GM23248 (cell line): ENCODE results near the gene PEMT. TPM values are rescaled to one million over a fixed set of nuclear protein-coding genes. Genes with fewer than 3 reads are reported as not detected.

Experiments used
- DNase-seq: peaks from one replicate; pipeline ENCODE4 v3.0.0-alpha.2; 2015
- H2AFZ ChIP-seq: fragments of 200-600 bp; sonication (generic); 2 replicates; pipeline ENCODE4 v1.6.1; 2016; ENCODE audit warnings: antibody characterized with exemption
- H3F3A ChIP-seq: fragments of 200-600 bp; sonication (generic); 2 replicates; pipeline ENCODE4 v1.6.1; 2016; ENCODE audit warnings: mild to moderate bottlenecking, antibody characterized with exemption, mixed run types; ENCODE audit not compliant: insufficient read depth
- H3K27ac ChIP-seq: fragments of 200-600 bp; sonication (generic); 2 replicates; pipeline ENCODE4 v1.5.1; 2016; ENCODE audit warnings: mild to moderate bottlenecking
- H3K27me3 ChIP-seq: fragments of 200-600 bp; sonication (generic); replicated peaks from 2 replicates; pipeline ENCODE4 v1.6.1; 2016; ENCODE audit warnings: mild to moderate bottlenecking; ENCODE audit not compliant: insufficient read depth
- H3K36me3 ChIP-seq: fragments of 200-600 bp; sonication (generic); 2 replicates; pipeline ENCODE4 v1.6.1; 2016; ENCODE audit warnings: low read depth, mild to moderate bottlenecking
- H3K4me1 ChIP-seq: fragments of 200-600 bp; sonication (generic); 2 replicates; pipeline ENCODE4 v1.6.1; 2016; ENCODE audit warnings: mild to moderate bottlenecking; ENCODE audit not compliant: insufficient read depth
- H3K4me2 ChIP-seq: fragments of 200-600 bp; sonication (generic); one replicate; pipeline ENCODE4 v1.6.1; 2016; ENCODE audit warnings: mild to moderate bottlenecking; ENCODE audit not compliant: unreplicated experiment
- H3K4me3 ChIP-seq: fragments of 200-600 bp; sonication (generic); 2 replicates; pipeline ENCODE4 v1.5.1; 2016; ENCODE audit warnings: mild to moderate bottlenecking
- H3K79me2 ChIP-seq: fragments of 200-600 bp; sonication (generic); 2 replicates; pipeline ENCODE4 v1.6.1; 2016; ENCODE audit warnings: mild to moderate bottlenecking; ENCODE audit not compliant: insufficient read depth
- H3K9ac ChIP-seq: fragments of 200-600 bp; sonication (generic); 2 replicates; pipeline ENCODE4 v1.6.1; 2016; ENCODE audit warnings: mild to moderate bottlenecking
- H3K9me2 ChIP-seq: fragments of 200-600 bp; sonication (generic); 2 replicates; pipeline ENCODE4 v1.6.1; 2016; ENCODE audit warnings: mixed run types, mild to moderate bottlenecking, moderate library complexity; ENCODE audit not compliant: insufficient read depth
- H3K9me3 ChIP-seq: fragments of 200-600 bp; sonication (generic); one replicate; pipeline ENCODE4 v1.6.1; 2017; ENCODE audit warnings: low read depth
- H4K20me1 ChIP-seq: fragments of 200-600 bp; sonication (generic); 2 replicates; pipeline ENCODE4 v1.6.0; 2016; ENCODE audit not compliant: insufficient read depth
- EZH2 ChIP-seq: fragments of 200-600 bp; sonication (generic); IDR thresholded peaks from 2 replicates; pipeline ENCODE4 v1.6.1; 2018; ENCODE audit warnings: antibody characterized with exemption, mild to moderate bottlenecking; ENCODE audit not compliant: insufficient read depth, poor library complexity, severe bottlenecking
- EZH2phosphoT487 ChIP-seq: fragments of 200-600 bp; sonication (generic); IDR thresholded peaks from 2 replicates; pipeline ENCODE4 v1.6.1; 2018; ENCODE audit warnings: antibody characterized with exemption, moderate library complexity, mild to moderate bottlenecking, low read depth; ENCODE audit not compliant: insufficient read depth
- WGBS, 2 experiments: methylation state at CpG; one replicate each; pipeline ENCODE4 v1.1.6; 2015 to 2017; ENCODE audit warnings: low lambda C conversion rate in 2 of 2, low coverage in 1 of 2; ENCODE audit errors: missing lambda C conversion rate in 2 of 2; 5-methylcytosine and 5-hydroxymethylcytosine counted together
- in situ Hi-C: fragments of 300-500 bp; cut with MboI; formaldehyde crosslinking; loops from 2 replicates; pipeline ENCODE4 v1.15.0; 2020
- polyA plus RNA-seq: library from polyadenylated mRNA; unstranded; fragments of >200 nt; fragmentation: Nextera tagmentation; extraction: Ambion mirVana; gene quantifications from 2 replicates; pipeline ENCODE4 v1.2.1, GENCODE V29; 2016
- total RNA-seq: library from RNA; depleted of rRNA; stranded (reverse); fragments of >200 nt; shearing (Covaris generic); gene quantifications from 2 replicates; pipeline ENCODE4 v1.2.3, GENCODE V29; 2014

Gene PEMT
- total and polyA plus RNA-seq, 2 experiments from 2014 or later = 62.0 to 68.7 TPM

DNA sequence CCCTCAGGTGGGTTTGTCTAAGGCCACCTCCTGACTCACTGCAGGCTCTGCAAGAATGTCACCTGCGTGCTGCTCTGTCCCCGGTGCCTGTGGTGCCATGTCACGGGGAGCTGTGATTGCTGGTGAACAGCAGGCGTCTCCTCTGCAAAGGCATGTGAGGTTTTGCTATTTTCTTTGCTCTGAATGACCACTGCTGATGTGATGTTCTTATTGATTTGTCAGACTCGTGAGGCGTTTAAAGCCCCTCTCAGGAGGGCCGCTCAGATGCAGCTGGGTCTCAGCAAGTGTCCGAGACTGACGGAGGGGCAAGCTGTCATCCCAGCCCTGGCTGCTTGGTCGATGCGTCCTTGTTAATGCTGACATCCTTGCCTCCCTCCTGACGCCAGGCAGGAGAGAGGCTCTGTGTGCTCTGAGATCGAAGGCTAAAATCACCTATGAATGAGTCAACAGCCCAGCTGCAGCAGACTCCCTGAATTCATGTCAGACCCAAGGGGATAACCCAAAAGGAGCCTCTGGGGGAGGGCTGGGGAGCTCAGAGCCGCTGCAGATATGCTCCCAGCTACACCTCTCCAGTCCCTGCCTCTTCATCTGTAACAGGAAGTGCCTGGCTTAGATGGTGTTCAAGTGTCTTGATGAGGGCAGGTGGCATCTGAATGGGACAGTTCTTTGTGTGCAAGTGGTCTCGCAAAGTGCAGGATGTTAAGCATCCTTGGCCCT, 11.8 kb upstream of the PEMT start:
- peaks cover 15% of the 10 kb centered on the region for H3F3A ChIP-seq
- H4K20me1 ChIP-seq = no peaks in the 10 kb centered on the region
- no peak overlapping the region for H3K4me2 ChIP-seq
- no peak overlapping the region for H2AFZ ChIP-seq
- H3K27me3 ChIP-seq = no peaks in the 10 kb centered on the region
- no peaks in the 10 kb centered on the region for H3K9me2 ChIP-seq
- H3K9me3 ChIP-seq = no peaks in the 10 kb centered on the region
- no peak for TF ChIP-seq EZH2phosphoT487
- no peak for TF ChIP-seq EZH2
- H3K36me3 ChIP-seq = no peaks in the 10 kb centered on the region
- H3K79me2 ChIP-seq = no peaks in the 10 kb centered on the region
- in situ Hi-C loops = no loop called here
- H3K4me3 ChIP-seq = no peak overlapping the region
- H3K9ac ChIP-seq = no peak overlapping the region
- DNase-seq = no peak
- 89 to 96% methylated on average over 15 of the region's 15 CpGs for WGBS, 2 experiments
- peaks cover 18% of the 10 kb centered on the region for H3K4me1 ChIP-seq
- H3K27ac ChIP-seq = no peak overlapping the region

DNA sequence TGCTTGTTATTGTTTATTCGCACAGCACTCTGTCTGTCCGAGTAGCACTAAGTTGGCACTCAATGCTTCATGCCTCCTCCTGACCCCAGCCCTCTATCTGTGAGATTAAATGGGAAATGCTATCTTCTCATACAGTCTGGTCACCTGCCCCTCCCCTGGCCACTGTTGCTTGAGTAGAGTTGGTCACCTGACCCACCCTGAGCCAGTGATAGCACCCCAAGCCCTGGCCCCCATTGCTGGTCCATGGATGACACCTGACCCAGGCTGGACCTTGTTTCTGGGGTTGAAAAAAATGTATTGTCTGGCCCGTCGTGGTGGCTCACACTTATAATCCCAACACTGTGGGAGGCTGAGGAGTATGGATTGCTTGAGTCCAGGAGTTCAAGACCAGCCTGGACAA, 8.5 kb upstream of the PEMT start:
- Histone ChIP-seq H3K79me2 (no peaks in the 10 kb centered on the region), H2AFZ (no peak overlapping the region), H3F3A (no peaks in the 10 kb centered on the region), H3K27me3 (no peaks in the 10 kb centered on the region), H3K9me3 (no peaks in the 10 kb centered on the region), H4K20me1 (no peaks in the 10 kb centered on the region), H3K4me1 (peaks cover 2% of the 10 kb centered on the region), H3K9me2 (no peaks in the 10 kb centered on the region), H3K4me3 (no peak overlapping the region), H3K27ac (no peak overlapping the region), H3K36me3 (no peaks in the 10 kb centered on the region), H3K4me2 (no peak overlapping the region), H3K9ac (no peak overlapping the region)
- in situ Hi-C loops = no loop called here
- TF ChIP-seq EZH2phosphoT487 = no peak
- TF ChIP-seq EZH2 = no peak
- 76 to 80% methylated on average over 4 of the region's 4 CpGs for WGBS, 2 experiments
- no peak for DNase-seq

DNA sequence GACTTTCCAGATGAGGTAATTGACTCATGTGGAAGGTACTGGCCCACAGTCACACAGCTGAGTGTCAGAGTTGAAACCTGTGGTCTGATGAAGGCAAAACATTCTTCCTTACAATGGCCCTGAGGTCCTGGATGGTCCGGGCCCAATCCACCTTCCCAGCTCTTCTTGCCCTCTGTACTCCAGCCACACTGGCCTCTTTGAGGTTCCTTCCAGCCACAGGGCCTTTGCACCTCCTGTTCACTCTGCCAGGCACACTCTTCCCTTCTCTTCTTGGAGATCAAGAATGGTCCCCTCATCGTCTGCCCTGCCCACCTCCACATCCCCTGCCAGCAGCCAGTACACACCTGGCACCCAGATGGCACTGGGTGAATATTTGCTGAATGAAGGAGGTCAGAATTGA, 6.5 kb upstream of the PEMT start:
- no peak overlapping the region for H3K4me3 ChIP-seq

DNA sequence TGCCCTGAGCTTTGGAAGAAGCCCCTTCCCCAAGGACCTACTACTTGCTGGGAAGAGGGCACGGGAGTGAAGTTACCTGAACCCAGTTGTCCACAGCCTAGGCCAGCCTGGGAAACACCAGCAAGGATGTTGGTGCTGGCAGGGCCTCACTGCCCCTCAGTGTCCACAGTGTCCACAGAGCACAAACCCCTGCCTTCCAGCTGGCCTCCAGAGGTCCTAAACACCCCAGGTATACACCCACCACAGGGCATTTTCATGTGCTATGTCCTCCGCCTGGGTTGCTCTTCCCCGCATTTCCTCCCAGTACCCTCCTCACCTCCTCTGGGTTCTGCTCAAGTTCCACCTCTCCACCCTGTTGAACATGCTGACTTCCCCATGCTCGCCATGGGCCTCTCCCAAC, 4.2 kb upstream of the PEMT start:
- H3K79me2 ChIP-seq = peaks cover 11% of the 10 kb centered on the region; the same call in 1 of the 2 replicates
- H3K27me3 ChIP-seq = no peaks in the 10 kb centered on the region
- no peaks in the 10 kb centered on the region for H3K36me3 ChIP-seq
- peaks cover 6% of the 10 kb centered on the region; the same call in 1 of the 2 replicates for H3K4me1 ChIP-seq
- H3K9me3 ChIP-seq = no peaks in the 10 kb centered on the region
- no peaks in the 10 kb centered on the region for H3F3A ChIP-seq
- H2AFZ ChIP-seq = no peak overlapping the region
- no peaks in the 10 kb centered on the region for H3K9me2 ChIP-seq
- H3K9ac ChIP-seq = no peak overlapping the region
- no peak for DNase-seq
- no peak overlapping the region for H3K4me2 ChIP-seq
- H3K27ac ChIP-seq = no peak overlapping the region
- no peak for TF ChIP-seq EZH2
- TF ChIP-seq EZH2phosphoT487 = no peak
- no peak overlapping the region for H3K4me3 ChIP-seq
- H4K20me1 ChIP-seq = no peaks in the 10 kb centered on the region
- in situ Hi-C loops = no loop called here
- WGBS, 2 experiments = 89% methylated on average over 4 of the region's 4 CpGs

More for the DNA sequence above, 6.5 kb upstream of the PEMT start:
- Histone ChIP-seq H3K79me2 (no peaks in the 10 kb centered on the region; the same call in 1 of the 2 replicates), H3K4me1 (0 out of 2 replicates have a peak, but pooled peaks cover under 1% of the 10 kb centered on the region), H3F3A (no peaks in the 10 kb centered on the region), H2AFZ (no peak overlapping the region), H3K9me2 (no peaks in the 10 kb centered on the region), H3K36me3 (no peaks in the 10 kb centered on the region), H3K9me3 (no peaks in the 10 kb centered on the region), H3K4me2 (no peak overlapping the region), H3K9ac (no peak overlapping the region), H4K20me1 (no peaks in the 10 kb centered on the region), H3K27me3 (no peaks in the 10 kb centered on the region), H3K27ac (no peak overlapping the region)
- TF ChIP-seq EZH2 (no peak), EZH2phosphoT487 (no peak)
- in situ Hi-C loops = no loop called here
- 79 to 84% methylated on average over 2 of the region's 2 CpGs for WGBS, 2 experiments
- DNase-seq = no peak
